Progenitor cell of endocrine pancreas (in vitro differentiated cells): ENCODE results near the gene TULP1. TPM values are rescaled to one million over a fixed set of nuclear protein-coding genes. Genes with fewer than 3 reads are reported as not detected.

Experiments
- DNase-seq: peaks from one replicate; pipeline ENCODE4 v3.0.0; 2021; ENCODE audit warnings: low spot score; ENCODE audit not compliant: unreplicated experiment
- H3K27ac Mint-ChIP-seq: 2 replicates; pipeline ENCODE4 v1.8.0; 2021; ENCODE audit warnings: mild to moderate bottlenecking, moderate library complexity, mixed read lengths
- H3K27me3 Mint-ChIP-seq: 2 replicates; pipeline ENCODE4 v1.8.0; 2021; ENCODE audit warnings: mixed read lengths
- H3K36me3 Mint-ChIP-seq: 2 replicates; pipeline ENCODE4 v1.8.0; 2022; ENCODE audit warnings: mixed read lengths; ENCODE audit not compliant: insufficient read depth
- H3K4me1 Mint-ChIP-seq: 2 replicates; pipeline ENCODE4 v1.8.0; 2021; ENCODE audit warnings: low read depth, mixed read lengths
- H3K4me3 Mint-ChIP-seq: 2 replicates; pipeline ENCODE4 v1.8.0; 2021; ENCODE audit warnings: low read depth, mild to moderate bottlenecking, moderate library complexity, mixed read lengths
- H3K9me3 Mint-ChIP-seq: 2 replicates; pipeline ENCODE4 v1.8.0; 2021; ENCODE audit warnings: low read depth, mixed read lengths
- total RNA-seq: library from RNA; stranded (reverse); gene quantifications from 2 replicates; pipeline ENCODE4 v1.2.1, GENCODE V29; 2021
- TF ChIP-seq, protein P1 (sequence below): fragments of 200-600 bp; sonication (generic); IDR thresholded peaks from one replicate; pipeline ENCODE4 v1.5.0; 2021; ENCODE audit warnings: antibody characterized with exemption, mild to moderate bottlenecking; ENCODE audit not compliant: unreplicated experiment

TULP1 gene
- total RNA-seq, 1 donor from 2014 or later: 0.22 TPM

DNA sequence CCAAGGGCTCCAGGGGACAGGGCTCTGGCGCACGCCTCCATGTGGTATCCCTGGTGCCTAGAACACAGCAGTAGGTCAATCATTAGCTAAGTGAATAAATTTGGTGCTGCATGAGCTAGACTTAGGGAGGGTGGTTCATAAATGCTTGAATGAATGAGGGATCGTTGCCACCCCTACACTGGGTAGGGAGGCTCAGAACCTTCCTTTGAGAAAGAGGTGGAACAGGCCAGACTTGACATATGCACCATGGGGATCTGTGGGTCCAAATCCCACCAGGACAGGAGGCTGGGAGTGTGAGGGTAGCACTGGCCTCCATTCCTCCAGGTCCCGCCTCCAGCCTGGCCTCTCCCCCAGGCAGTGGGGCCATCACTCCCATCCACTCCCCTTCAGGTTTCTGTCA lies 29.6 kb downstream of the TULP1 start:
- peak overlapping the region; percentile 74 for H3K27ac Mint-ChIP-seq
- peaks cover 12% of the 10 kb centered on the region for H3K36me3 Mint-ChIP-seq
- H3K9me3 Mint-ChIP-seq: no peaks in the 10 kb centered on the region
- TF ChIP-seq, protein P1, sequence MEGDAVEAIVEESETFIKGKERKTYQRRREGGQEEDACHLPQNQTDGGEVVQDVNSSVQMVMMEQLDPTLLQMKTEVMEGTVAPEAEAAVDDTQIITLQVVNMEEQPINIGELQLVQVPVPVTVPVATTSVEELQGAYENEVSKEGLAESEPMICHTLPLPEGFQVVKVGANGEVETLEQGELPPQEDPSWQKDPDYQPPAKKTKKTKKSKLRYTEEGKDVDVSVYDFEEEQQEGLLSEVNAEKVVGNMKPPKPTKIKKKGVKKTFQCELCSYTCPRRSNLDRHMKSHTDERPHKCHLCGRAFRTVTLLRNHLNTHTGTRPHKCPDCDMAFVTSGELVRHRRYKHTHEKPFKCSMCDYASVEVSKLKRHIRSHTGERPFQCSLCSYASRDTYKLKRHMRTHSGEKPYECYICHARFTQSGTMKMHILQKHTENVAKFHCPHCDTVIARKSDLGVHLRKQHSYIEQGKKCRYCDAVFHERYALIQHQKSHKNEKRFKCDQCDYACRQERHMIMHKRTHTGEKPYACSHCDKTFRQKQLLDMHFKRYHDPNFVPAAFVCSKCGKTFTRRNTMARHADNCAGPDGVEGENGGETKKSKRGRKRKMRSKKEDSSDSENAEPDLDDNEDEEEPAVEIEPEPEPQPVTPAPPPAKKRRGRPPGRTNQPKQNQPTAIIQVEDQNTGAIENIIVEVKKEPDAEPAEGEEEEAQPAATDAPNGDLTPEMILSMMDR: no peak
- H3K4me3 Mint-ChIP-seq: no peak overlapping the region
- no peaks in the 10 kb centered on the region for H3K27me3 Mint-ChIP-seq
- H3K4me1 Mint-ChIP-seq: peaks cover 22% of the 10 kb centered on the region
- no peak for DNase-seq

DNA sequence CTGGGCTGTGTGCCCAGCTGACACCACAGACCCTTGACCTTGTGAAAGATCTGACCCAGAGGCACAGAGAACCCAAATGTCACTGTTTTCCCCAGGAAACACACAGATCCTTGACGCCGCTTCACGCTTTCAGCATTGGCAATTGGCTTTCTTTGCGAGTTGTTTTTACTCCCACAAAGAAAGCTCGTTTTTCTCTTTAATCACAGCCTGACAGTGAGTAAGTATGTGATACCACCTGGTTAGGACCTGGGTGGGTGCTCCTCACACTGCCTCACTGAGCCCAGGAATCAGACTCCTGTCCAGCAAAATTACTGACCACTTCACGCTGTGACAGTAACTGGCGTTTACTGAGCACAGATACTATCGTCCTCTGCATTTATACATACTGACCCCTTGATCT lies 31.5 kb downstream of the TULP1 start:
- Mint-ChIP-seq H3K4me1 (peaks cover 13% of the 10 kb centered on the region), H3K9me3 (no peaks in the 10 kb centered on the region), H3K27ac (peak overlapping the region; percentile 40), H3K27me3 (no peaks in the 10 kb centered on the region), H3K4me3 (no peak overlapping the region), H3K36me3 (peaks cover 15% of the 10 kb centered on the region)
- DNase-seq: no peak
- TF ChIP-seq, protein P1: no peak

- Mint-ChIP-seq H3K27me3 (no peaks in the 10 kb centered on the region), H3K4me3 (no peak overlapping the region), H3K27ac (no peak overlapping the region), H3K4me1 (peaks cover 10% of the 10 kb centered on the region), H3K9me3 (no peaks in the 10 kb centered on the region), H3K36me3 (peaks cover 17% of the 10 kb centered on the region)
- TF ChIP-seq, protein P1: no peak
- no peak for DNase-seq
Observed at GRCh38 chr6:35480176-35480575, 32.5 kb downstream of the TULP1 start.

DNA sequence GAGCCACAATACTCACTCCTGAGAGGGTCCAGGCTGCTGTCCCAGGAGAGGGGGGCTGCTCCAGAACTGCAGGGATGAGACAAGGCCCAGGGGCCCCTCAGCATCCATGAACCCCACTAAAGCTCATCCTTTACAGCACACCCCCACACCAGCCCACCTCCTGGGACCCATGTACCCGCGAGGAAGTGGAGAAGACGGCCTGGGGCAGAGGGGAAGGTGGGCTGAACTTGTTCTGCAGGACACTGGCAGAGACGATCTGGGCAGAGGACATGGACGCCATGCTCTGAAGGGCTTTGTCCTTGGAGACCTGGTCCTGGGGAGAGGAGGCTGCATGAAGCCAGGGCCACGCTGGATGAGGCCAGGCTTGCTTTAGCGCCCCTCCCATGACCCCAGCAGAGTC lies 34.4 kb downstream of the TULP1 start:
- H3K27ac Mint-ChIP-seq: no peak overlapping the region
- H3K4me1 Mint-ChIP-seq: peaks cover 7% of the 10 kb centered on the region
- TF ChIP-seq, protein P1: no peak
- DNase-seq: no peak
- H3K27me3 Mint-ChIP-seq: no peaks in the 10 kb centered on the region
- no peaks in the 10 kb centered on the region for H3K9me3 Mint-ChIP-seq
- no peak overlapping the region for H3K4me3 Mint-ChIP-seq
- H3K36me3 Mint-ChIP-seq: peaks cover 16% of the 10 kb centered on the region

DNA sequence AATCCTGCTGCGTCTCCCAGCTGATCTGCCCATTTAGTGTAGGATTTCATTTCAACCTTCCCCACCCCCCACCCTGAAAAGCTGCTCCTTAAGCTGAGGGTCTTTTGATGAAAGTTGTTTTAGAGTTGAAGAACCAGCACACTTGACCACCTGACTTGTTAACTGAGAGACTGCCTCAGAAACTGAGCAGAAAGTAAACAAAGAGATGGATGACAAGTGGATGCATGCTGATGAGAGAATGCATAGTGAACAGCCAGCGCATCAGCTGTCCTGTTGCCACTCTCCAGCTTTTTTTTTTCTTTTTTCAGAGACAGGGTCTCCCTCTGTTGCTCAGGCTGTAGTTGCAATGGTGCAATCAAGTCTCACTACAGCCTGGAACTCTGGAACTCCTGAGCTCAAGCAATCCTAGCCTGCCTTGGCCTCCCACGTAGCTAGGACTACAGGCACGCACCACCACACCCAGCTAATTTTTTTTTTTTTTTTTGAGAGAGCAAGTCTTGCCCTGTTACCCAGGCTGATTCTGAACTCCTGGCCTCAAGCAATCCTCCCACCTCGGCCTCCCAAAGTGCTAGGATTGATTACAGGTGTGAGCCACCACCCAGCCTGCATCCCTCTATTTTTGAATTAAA lies 35.0 kb downstream of the TULP1 start:
- TF ChIP-seq, protein P1: no peak
- no peak overlapping the region for H3K4me3 Mint-ChIP-seq

More for the DNA sequence above, 35.0 kb downstream of the TULP1 start:
- Mint-ChIP-seq H3K27ac (no peak overlapping the region), H3K4me1 (peaks cover 7% of the 10 kb centered on the region), H3K27me3 (no peaks in the 10 kb centered on the region), H3K9me3 (no peaks in the 10 kb centered on the region), H3K36me3 (peaks cover 13% of the 10 kb centered on the region)
- DNase-seq: no peak
